ENCODE measurements around the gene EPHB1.
"Not testable (repeated sequence)": the region's sequence is repeated elsewhere in the genome, so short reads cannot be mapped to it uniquely, and the experiment has no call there.

EPHB1 gene

GRCh38 chr3:135097276-135097946 lies 302.4 kb downstream of the EPHB1 start:
- no peak for DNase-seq

DNA sequence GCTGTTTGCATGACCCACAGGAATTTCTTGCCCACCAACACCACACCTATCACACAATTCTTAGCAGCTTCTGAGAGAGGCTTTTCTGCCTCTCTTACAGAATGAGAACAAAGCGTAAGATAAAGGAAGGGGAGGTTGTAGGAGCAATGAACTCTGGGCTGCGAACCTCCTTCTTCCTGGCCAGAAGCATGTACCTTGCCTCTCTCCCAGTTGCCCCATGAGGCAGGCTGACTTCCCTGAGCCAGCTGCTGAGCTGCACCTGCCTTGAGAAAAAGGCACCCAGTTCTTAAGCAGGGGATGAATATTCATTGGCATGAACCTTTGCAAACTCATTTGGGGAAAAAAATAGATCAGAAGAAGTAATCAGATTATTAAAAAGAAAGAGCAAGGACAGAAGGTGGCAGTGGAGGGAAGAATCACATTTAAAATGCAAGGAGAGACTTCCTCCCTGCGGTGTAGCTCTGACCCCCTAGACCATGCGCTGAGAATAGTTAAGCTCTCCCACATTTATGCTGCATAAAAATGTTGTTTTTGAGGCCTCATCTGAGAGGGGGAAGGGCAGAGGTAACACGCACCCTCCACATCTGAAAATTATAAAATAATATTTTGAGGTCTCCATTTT lies 304.8 kb downstream of the EPHB1 start:
- DNase-seq: no peak

DNA sequence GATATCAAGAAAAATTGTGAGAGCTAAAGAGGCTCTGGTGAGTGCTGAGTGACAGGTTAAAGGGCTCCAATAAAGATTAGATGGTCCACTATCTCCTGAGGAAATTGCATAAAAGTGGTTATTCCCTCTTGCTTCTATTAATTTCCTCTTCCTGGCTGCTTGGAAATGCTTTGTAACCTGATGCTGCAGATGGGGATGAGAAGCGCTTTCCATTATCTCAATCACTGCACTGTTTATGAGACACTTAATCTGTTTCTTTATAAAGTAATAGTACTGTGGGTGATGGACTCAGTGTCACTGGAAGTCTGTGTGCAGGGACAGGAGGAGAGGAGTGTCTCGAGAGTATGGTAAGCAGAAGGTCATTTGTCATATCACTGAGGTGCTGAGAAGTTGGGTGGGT lies 305.3 kb downstream of the EPHB1 start:
- no peak for DNase-seq

- no peak for DNase-seq
These were observed 308.9 kb downstream of the EPHB1 start for GRCh38 chr3:135103917-135104316.

DNA sequence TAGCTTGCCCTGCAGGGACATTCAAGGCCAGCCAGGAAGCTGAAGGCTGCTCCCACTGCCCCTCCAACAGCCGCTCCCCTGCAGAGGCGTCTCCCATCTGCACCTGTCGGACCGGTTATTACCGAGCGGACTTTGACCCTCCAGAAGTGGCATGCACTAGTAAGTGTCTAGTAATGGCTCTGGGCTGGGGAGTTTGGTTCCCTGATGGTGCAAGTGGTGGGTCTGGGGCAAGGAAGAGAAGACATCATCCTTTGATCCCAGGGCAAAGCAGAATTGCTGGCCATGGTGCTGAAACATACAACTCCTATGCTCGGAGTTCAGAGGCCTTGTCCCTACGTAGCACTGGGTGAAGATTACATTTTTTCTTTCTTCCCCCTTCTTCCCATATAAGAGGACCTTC lies 311.4 kb downstream of the EPHB1 start:
- DNase-seq: no peak

- DNase-seq: no peak
These were observed 312.0 kb downstream of the EPHB1 start for GRCh38 chr3:135107043-135107442.

GRCh38 chr3:135109681-135110080 lies 314.6 kb downstream of the EPHB1 start:
- DNase-seq: no peak

DNA sequence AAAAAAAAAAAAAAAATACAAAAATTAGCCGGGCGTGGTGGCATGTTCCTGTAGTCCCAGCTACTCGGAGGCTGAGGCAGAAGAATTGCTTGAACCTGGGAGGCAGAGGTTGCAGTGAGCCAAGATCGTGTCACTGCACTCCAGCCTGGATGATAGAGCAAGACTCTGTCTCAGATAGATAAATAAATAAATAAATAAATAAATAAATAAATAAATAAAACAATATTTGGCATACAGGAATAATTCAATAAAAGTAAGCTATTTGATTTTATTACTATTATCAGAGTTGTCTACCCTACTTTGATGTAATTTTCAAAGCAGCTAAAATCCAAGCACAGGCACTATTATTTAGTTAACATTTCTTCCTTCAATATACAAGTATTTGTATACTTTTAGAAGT lies 319.5 kb downstream of the EPHB1 start:
- not testable (repeated sequence) for DNase-seq

GRCh38 chr3:135117977-135118376 lies 322.9 kb downstream of the EPHB1 start:
- DNase-seq: no peak

DNA sequence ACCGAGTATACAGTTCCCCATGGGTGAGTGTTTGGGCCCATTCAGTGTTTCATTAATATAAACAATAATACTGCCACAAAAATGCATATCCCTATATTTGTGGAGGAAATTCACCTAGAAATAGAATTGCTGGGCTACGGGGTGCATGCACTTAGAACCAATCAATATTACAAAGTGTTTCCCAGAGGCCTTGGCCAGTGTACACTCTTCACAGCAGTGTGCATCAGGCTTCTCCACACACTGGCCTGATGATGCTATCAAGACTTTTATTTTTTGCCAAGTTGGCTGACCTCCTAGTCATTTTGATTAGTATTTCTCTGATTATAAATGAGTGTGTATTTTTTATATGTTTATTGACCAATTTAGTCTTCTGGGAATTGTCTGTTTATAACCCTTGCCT lies 323.7 kb downstream of the EPHB1 start:
- no peak for DNase-seq

GRCh38 chr3:135125171-135125801 lies 330.2 kb downstream of the EPHB1 start:
- DNase-seq: no peak

DNA sequence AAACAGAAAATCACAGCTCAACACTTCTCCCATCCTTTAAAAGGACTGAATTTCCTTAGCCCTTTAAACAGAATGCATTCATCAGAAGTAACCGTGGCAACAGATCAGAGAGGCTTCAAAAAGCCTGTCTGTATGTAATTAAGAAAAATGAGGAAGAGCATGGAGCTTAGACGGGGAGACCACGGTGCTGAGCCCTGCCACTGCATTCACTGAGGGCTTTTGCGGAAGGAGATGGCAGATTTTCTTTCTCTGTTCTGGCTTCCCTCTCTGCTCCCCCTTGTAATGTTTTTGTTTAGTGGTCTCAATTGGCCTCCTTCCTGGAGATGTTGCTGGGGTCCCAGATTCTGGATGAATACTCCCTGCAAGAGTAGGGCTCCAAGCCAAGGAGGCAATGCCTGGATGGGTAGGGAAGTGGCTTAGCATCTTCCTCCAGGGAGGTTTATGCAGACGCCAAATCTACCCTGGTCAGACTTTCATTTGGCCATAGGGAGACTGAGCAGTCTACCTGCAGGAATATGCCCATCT lies 332.9 kb downstream of the EPHB1 start:
- no peak for DNase-seq

GRCh38 chr3:135128818-135129217 lies 333.8 kb downstream of the EPHB1 start:
- no peak for DNase-seq

- DNase-seq: no peak
These were observed 336.2 kb downstream of the EPHB1 start for GRCh38 chr3:135131290-135131689.

- no peak for DNase-seq
These were observed 339.0 kb downstream of the EPHB1 start for GRCh38 chr3:135133905-135134683.

GRCh38 chr3:135134684-135135075 lies 339.6 kb downstream of the EPHB1 start:
- DNase-seq: no peak

DNA sequence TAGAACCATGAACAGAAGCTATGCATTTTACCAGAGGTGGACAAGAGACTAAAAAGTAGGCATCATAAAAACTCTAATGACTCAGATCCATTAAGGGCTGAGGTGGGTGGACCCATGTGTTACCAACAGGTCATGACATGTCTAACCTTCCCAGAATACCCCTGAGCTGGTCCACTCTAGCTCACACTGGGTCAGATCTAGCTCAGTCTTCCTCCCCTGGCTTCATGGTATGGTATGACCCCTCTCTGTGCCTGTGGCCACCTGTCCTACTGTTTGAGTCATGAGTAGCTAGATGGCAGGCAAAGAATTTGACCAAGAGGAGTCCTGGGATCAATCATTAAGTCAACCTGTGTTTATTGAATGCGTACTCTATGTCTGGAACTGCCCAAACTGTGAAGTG lies 340.4 kb downstream of the EPHB1 start:
- DNase-seq: no peak

GRCh38 chr3:135136361-135137100 lies 341.5 kb downstream of the EPHB1 start:
- no peak for DNase-seq

DNA sequence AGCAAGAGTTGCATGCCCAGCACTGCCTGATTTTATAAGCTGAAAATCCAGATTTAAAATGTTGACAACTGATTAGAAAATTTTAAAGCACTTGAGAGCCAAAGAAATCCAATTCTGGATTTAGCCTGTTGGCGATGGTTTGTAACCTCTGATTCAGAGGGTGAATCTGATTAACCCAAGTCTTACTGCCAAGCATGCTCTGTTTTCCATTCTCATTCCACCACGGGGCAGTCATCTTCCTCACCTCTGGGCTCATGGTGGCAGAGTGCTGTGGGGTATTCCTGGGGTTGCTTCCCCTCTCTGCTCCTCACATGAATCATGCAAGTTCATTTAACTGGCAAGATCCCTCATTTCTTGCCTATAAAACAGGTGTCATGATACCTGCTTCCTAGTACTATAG lies 342.2 kb downstream of the EPHB1 start:
- DNase-seq: no peak

DNA sequence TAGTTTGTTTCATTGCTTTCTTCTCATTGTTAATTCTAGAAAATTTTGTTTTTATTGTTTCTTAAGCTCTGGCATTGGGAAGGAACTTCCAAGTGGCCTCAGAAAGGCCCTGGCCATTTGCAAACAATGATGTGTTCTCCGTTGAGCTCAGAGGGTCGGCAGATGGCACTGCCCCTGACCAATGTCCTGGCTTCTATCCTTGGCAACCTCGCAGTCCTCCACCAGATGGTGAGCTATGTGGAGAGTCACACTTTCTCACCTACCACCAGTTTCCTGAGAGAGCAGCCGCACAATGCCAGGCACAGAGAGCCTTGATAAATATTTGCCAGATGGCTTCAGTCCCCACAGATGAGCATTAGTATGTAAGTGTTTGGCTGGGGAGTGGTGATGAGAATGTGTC lies 343.7 kb downstream of the EPHB1 start:
- no peak for DNase-seq

DNA sequence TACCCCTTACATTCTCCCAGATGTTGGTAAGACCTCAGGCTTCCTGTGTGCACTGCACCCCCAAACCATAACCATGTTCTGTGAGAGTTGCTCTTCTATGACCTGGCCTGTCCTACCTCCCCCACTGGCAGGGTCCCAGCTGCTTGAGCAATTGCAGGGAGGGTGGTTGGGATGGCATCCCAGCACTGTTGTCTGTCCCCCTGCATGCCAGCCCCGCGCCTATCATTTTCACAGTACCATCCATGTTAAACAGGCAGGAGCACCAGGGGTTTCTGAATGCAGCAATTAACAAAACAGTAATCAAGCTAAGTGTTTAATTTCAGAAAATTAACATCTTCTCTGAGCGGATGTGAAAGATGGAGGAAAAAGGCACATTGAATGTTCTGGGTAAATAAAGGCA lies 345.5 kb downstream of the EPHB1 start:
- no peak for DNase-seq

GRCh38 chr3:135141160-135141559 lies 346.1 kb downstream of the EPHB1 start:
- no peak for DNase-seq

GRCh38 chr3:135141672-135142071 lies 346.6 kb downstream of the EPHB1 start:
- DNase-seq: no peak

Measured in CD4-positive, alpha-beta T cell treated with Interleukin-17A for 1 hour (primary cell).